ENCODE measurements around the gene MEF2D. TPM values are rescaled to one million over a fixed set of nuclear protein-coding genes. Genes with fewer than 3 reads are reported as not detected.

Gene MEF2D
- total RNA-seq, 1 experiment from 2014 or later, result 18.7 TPM

- Histone ChIP-seq H4K20me1 (ENCODE audit: control insufficient read depth, insufficient read depth, insufficient read length) (no peaks in the 10 kb centered on the region), H2AFZ (ENCODE audit: low read length) (no peak overlapping the region), H3K79me1 (ENCODE audit: insufficient read depth, low read depth, low read length, poor library complexity, severe bottlenecking) (no peaks in the 10 kb centered on the region), H2BK15ac (ENCODE audit: low read depth, low read length) (no peak overlapping the region), H3T11ph (ENCODE audit: low read length) (no peak overlapping the region), H3K56ac (ENCODE audit: insufficient read length, low read depth, low read length) (no peak overlapping the region), H3K9me3 (ENCODE audit: control insufficient read depth, low read depth, low read length) (no peaks in the 10 kb centered on the region), H3K4ac (ENCODE audit: low read depth, low read length) (no peak overlapping the region), H3K23me2 (ENCODE audit: insufficient read length, low read depth, low read length, poor library complexity, severe bottlenecking) (peaks cover 4% of the 10 kb centered on the region), H3K27ac (ENCODE audit: insufficient read length, low read depth, low read length) (no peak overlapping the region), H3K27me3 (ENCODE audit: insufficient read depth, low read length) (peaks cover 88% of the 10 kb centered on the region), H4K8ac (replicated peaks; ENCODE audit: insufficient read length, low read depth, low read length) (no peak overlapping the region), H3K4me2 (ENCODE audit: insufficient read depth, insufficient read length, low read length) (peak overlapping the region; percentile 68), H3K14ac (ENCODE audit: insufficient read depth, low read length) (no peak overlapping the region), H4K5ac (ENCODE audit: insufficient read length, low read depth, low read length) (no peak overlapping the region), H3K23ac (ENCODE audit: insufficient read length, low read depth, low read length) (no peak overlapping the region), H3K9ac (ENCODE audit: extremely low read depth, insufficient read length, low read length) (no peak overlapping the region), H2BK5ac (ENCODE audit: insufficient read length, low read length) (no peak overlapping the region), H3K79me2 (ENCODE audit: insufficient read depth, low read length) (no peaks in the 10 kb centered on the region), H3K4me1 (ENCODE audit: insufficient read depth, low read length) (peaks cover 7% of the 10 kb centered on the region; the same call in 1 of the 2 replicates), H3K18ac (ENCODE audit: insufficient read length, low read depth, low read length) (no peak overlapping the region), H2BK12ac (ENCODE audit: insufficient read length, low read depth, low read length) (no peak overlapping the region), H2BK20ac (ENCODE audit: low read depth, low read length, poor library complexity, severe bottlenecking) (no peak overlapping the region), H4K91ac (ENCODE audit: insufficient read length, low read depth, low read length) (no peak overlapping the region), H2BK120ac (ENCODE audit: low read depth, low read length, poor library complexity, severe bottlenecking) (no peak overlapping the region), H2AK5ac (ENCODE audit: insufficient read length, low read length) (no peak overlapping the region)
- Mint-ChIP-seq H3K27me3 (ENCODE audit: low read depth) (peaks cover 100% of the 10 kb centered on the region), H3K9me3 (peaks cover 4 to 11% of the 10 kb centered on the region in 2 experiments; a peak in 4 of 5 replicates), H3K4me1 (peaks cover 55 to 70% of the 10 kb centered on the region in 2 experiments), H3K27ac (no peak overlapping the region; a peak in 1 of 7 replicates), H3K36me3 (ENCODE audit: insufficient read depth in 1 of 3, low read depth in 3 of 3) (peaks cover 0 to 1% (median 0%) of the 10 kb centered on the region in 3 experiments; a peak in 1 of 7 replicates), H3K4me3 (peak overlapping the region in 1 of 2 experiments; percentile 3; a peak in 1 of 5 replicates)
- no peak for DNase-seq
- WGBS (ENCODE audit: extremely low coverage, insufficient read length, low lambda C conversion rate), result no CpG with 5 or more reads among the region's 4 CpGs
- TF ChIP-seq CTCF (conservative IDR thresholded peaks at IDR 0.05), result no peak
Observed at GRCh38 chr1:156433032-156433431, 67.5 kb downstream of the MEF2D start.
